ENCODE results near the gene AXIN2. TPM values are rescaled to one million over a fixed set of nuclear protein-coding genes. Genes with fewer than 3 reads are reported as not detected.
A peak's percentile ranks its signal among the peaks of the same experiment; 100 is the strongest.
"Not testable (repeated sequence)": the region's sequence is repeated elsewhere in the genome, so short reads cannot be mapped to it uniquely, and the experiment has no call there.

AXIN2 gene
- total RNA-seq, 2 donors from 2014 or later = 5.4 to 16.2 TPM

DNA sequence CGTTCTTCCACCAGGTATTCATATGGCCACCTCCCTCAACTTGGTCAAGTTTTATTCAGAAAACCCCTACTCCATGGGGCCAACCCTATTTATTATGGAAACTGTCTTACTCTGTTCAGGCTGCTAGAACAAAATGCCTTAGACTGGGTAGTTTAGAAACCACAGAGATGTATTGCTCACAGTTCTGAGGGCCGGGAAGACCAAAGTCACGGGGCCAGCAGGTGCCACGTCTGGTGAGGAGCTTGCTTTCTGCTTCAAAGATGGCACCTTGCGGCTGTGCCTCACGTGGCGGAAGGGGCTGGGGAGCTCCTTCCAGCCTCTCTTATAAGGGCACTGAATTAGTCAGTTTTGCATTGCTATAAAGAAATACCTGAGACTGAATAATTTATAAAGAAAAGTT, 74.3 kb downstream of the AXIN2 start:
- intact Hi-C loops (cut with DNase I) = no loop called here
- Histone ChIP-seq H3K4me1 (peaks cover 3% of the 10 kb centered on the region), H3K9me3 (no peaks in the 10 kb centered on the region), H3K4me3 (no peak overlapping the region), H3K27me3 (no peaks in the 10 kb centered on the region), H3K36me3 (replicated peaks in 1 of 2; ENCODE audit: insufficient read depth in 1 of 2, low read depth in 2 of 2) (no peaks in the 10 kb centered on the region), H3K27ac (no peak overlapping the region)
- ATAC-seq (no peak), DNase-seq (no peak)
- TF ChIP-seq POLR2A (IDR thresholded peaks at IDR 0.05) = no peak
- TF ChIP-seq, protein P1, sequence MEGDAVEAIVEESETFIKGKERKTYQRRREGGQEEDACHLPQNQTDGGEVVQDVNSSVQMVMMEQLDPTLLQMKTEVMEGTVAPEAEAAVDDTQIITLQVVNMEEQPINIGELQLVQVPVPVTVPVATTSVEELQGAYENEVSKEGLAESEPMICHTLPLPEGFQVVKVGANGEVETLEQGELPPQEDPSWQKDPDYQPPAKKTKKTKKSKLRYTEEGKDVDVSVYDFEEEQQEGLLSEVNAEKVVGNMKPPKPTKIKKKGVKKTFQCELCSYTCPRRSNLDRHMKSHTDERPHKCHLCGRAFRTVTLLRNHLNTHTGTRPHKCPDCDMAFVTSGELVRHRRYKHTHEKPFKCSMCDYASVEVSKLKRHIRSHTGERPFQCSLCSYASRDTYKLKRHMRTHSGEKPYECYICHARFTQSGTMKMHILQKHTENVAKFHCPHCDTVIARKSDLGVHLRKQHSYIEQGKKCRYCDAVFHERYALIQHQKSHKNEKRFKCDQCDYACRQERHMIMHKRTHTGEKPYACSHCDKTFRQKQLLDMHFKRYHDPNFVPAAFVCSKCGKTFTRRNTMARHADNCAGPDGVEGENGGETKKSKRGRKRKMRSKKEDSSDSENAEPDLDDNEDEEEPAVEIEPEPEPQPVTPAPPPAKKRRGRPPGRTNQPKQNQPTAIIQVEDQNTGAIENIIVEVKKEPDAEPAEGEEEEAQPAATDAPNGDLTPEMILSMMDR (IDR thresholded peaks at IDR 0.05) = no peak
- WGBS, 2 donors = 88 to 95% methylated on average over 7 of the region's 7 CpGs

DNA sequence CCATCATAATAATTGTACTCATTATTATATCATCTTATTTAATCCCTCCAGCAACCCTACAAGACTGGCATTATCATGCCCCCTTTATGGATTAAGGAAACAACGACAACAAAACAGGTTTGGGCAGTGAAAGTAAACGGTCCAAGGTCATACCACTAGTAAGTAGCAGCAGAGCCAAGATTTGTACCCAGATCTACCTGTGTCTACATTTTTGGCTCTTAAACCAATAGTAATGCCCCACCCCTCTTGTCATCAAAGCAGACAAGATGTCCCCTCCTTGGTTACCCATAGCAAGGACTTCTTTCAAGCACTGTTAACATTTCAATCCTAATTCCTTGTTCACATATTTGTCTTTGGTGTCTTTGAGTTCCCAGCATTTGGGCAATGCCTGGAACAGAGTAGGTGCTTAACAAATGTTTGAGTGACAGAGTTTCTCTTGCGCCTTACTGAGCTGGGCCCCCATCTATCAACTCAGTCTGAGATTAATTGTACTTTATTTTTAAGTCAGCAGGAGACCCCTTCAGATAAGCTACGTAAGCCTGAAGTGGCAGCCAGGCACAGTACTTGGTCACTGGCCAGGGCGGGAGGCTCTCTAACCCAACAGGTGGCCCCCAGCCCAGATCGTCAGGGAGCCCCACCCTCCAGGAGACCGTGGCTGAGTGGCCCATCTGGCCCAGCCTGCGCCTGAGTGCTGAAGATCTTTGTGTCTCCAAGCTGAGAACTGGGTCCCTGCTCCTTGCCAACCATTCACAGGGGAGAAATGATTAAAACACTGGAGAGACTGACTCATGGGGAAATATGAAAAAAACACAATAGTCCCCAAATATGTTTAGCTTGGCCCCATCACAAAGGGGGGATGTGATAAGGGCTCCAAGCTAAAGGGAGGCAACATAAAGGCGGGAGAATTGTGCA, 75.8 kb downstream of the AXIN2 start:
- intact Hi-C loops (cut with DNase I) = no loop called here
- no peaks in the 10 kb centered on the region for H3K27me3 ChIP-seq
- ATAC-seq (no peak), DNase-seq (peak in 1 of 4 donors; percentile 14)
- H3K27ac ChIP-seq = no peak overlapping the region
- TF ChIP-seq POLR2A (IDR thresholded peaks at IDR 0.05) = no peak
- TF ChIP-seq, protein P1 (IDR thresholded peaks at IDR 0.05) = no peak
- no peaks in the 10 kb centered on the region for H3K36me3 ChIP-seq (replicated peaks in 1 of 2; ENCODE audit: insufficient read depth in 1 of 2, low read depth in 2 of 2)
- no peaks in the 10 kb centered on the region for H3K9me3 ChIP-seq
- 40 to 48% methylated on average over 9 of the region's 9 CpGs for WGBS, 2 donors
- H3K4me3 ChIP-seq = no peak overlapping the region
- H3K4me1 ChIP-seq = peaks cover 3% of the 10 kb centered on the region

DNA sequence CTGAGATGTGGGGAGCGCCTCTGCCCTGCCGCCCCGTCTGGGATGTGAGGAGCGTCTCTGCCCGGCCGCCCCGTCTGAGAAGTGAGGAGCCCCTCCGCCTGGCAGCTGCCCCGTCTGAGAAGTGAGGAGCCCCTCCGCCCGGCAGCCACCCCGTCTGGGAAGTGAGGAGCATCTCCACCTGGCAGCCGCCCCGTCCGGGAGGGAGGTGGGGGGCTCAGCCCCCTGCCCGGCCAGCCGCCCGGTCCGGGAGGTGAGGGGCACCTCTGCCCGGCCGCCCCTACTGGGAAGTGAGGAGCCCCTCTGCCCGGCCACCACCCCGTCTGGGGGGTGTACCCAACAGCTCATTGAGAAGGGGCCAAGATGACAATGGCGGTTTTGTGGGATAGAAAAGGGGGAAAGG, 77.0 kb downstream of the AXIN2 start:
- H3K27ac ChIP-seq; intact Hi-C loops (cut with DNase I); H3K36me3 ChIP-seq (replicated peaks in 1 of 2; ENCODE audit: insufficient read depth in 1 of 2, low read depth in 2 of 2); H3K9me3 ChIP-seq; H3K27me3 ChIP-seq; H3K4me3 ChIP-seq; H3K4me1 ChIP-seq; ATAC-seq; DNase-seq: not testable (repeated sequence)
- WGBS, 2 donors = 93% methylated on average over 7 to 12 of the region's 24 CpGs

DNA sequence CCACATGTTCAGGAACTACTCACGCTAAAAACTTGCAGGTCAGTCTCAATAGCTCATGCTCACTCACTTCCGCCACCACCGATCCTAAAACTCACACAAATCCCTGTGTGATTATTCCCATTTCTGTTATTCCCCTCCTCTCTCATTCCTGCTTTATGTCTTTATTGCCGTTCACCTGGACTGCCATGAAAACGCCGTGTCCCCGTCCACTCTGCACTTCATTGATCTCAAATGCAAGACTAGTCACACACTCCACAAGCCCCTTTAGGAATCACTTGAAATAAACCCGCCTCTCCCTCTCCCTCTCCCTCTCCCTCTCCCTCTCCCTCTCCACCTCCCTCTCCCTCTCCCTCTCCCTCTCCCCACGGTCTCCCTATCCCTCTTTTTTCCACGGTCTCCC, 78.0 kb downstream of the AXIN2 start:
- intact Hi-C loops (cut with DNase I) = no loop called here
- no peak for TF ChIP-seq POLR2A (IDR thresholded peaks at IDR 0.05)
- TF ChIP-seq, protein P1 (IDR thresholded peaks at IDR 0.05) = no peak
- Histone ChIP-seq H3K36me3 (replicated peaks in 1 of 2; ENCODE audit: insufficient read depth in 1 of 2, low read depth in 2 of 2) (no peaks in the 10 kb centered on the region), H3K4me3 (no peak overlapping the region), H3K9me3 (no peaks in the 10 kb centered on the region), H3K27ac (no peak overlapping the region), H3K4me1 (peaks cover 3% of the 10 kb centered on the region), H3K27me3 (no peaks in the 10 kb centered on the region)
- ATAC-seq = no peak
- WGBS, 2 donors = 91 to 92% methylated on average over 10 of the region's 10 CpGs
- no peak for DNase-seq

DNA sequence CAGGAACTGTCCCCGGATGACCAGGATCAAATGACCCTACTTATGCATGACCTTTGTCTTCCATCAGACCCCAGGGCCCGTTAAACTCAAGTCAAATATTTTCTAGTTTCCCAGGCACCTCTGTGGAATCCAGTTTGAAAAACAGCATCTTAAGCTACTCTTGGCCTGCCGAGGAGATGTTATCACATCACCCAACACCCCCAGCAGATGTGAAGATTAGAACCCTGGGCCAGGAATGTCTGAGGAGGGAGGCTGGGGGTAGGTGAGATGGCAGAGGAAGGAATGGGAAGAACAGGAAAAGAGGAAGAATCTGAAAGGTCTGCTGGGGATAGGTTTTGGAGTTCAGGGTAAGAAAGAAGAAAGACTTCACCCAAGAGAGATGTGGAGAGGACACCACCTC, 79.2 kb downstream of the AXIN2 start:
- Histone ChIP-seq H3K27ac (no peak overlapping the region), H3K9me3 (no peaks in the 10 kb centered on the region), H3K27me3 (no peaks in the 10 kb centered on the region), H3K4me1 (peaks cover 3% of the 10 kb centered on the region), H3K36me3 (replicated peaks in 1 of 2; ENCODE audit: insufficient read depth in 1 of 2, low read depth in 2 of 2) (no peaks in the 10 kb centered on the region), H3K4me3 (no peak overlapping the region)
- ATAC-seq = no peak
- no peak for DNase-seq
- TF ChIP-seq POLR2A (IDR thresholded peaks at IDR 0.05) = no peak
- TF ChIP-seq, protein P1 (IDR thresholded peaks at IDR 0.05) = no peak
- WGBS, 2 donors = 43 to 58% methylated on average over 3 of the region's 3 CpGs
- intact Hi-C loops (cut with DNase I) = no loop called here
